Activated CD4-positive, alpha-beta T cell treated with anti-CD3 and anti-CD28 coated beads, Interleukin-2, amount 50 U/mL, for 1 hour (primary cell): ENCODE measurements around the gene ZKSCAN1.

Experiments
- DNase-seq: peaks from one replicate; pipeline ENCODE4 v3.0.0-alpha.2; 2020

ZKSCAN1 gene

DNA sequence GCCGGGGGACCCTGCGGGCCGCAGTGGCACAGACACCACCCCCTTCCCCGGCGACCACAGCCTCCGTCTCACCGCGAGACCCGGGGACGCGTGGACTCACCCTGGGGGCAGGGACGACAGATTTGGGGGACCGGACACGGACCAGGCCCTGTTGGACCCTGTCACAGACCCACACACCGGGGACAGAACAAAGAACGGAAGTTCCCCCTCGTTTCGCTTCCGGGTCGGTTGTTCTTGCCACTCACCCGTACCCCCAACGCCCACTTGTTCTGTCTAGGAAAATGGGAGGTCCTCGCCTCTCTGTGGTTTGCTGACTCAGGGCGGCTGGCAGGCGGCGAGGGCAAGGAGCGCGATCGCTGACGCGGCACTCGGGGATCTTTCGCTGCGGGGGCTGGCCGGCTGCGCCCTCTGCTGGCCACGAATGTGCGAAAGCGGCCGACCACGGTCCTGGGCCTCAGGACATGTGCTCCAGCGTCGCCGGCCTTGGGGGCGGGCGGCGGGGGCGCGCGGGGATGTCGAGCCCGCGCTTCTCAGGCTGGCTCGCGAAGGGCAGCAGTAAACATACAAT is 66.2 kb downstream of the ZKSCAN1 start, which contains the start of gene ZNF3:
Gene ZNF3 (minus strand): TSS at position 189 of the 568 bp plus-strand sequence. CDS start 4,366 bp downstream, outside the sequence.
- peak; percentile 95 for DNase-seq

- DNase-seq: no peak
Observed at GRCh38 chr7:100082978-100083377, 67.6 kb downstream of the ZKSCAN1 start.

DNA sequence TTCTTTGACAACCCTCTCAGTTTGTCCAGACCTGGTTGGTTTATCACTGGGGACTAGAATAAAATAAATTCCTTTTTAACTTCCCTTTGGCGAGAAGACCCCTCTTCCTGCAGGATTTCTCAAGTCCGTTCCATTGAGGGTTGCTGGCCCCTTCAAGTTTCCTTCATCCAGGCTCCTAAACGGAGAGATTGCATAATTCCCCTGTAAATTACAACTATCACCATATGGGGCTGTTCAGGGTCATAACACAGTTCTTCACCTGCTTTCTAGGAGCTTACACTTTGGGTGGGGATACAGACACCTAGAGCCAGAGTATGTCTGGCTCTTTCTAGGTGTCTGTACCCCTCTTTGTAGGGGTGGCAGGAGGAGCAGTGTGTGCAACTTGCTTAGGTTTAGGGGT is 70.1 kb downstream of the ZKSCAN1 start:
- no peak for DNase-seq

- no peak for DNase-seq
Observed at GRCh38 chr7:100087055-100087750, 71.8 kb downstream of the ZKSCAN1 start.

DNA sequence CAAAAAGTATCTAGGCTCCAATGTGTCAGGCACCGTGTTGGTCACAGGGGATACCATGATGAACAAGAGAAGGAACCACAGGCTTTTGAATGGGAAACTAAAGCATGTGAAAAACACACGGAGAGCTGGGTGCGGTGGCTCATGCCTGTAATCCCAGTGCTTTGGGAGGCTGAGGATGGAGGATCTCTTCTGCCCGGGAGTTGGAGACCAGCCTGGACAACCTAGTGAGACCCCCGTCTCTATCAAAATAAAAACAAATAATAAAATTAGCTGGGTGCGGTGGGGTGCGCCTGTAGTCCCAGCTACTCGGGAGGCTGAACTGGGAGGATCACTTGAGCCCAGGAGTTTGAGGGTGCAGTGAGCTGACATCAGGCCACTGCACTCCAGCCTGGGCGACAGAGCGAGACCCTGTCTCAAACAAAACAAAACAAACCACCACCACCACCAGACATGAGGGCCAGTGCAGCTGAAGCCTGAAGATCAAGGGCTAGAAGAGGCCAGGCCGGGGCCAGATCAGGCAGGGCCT is 72.8 kb downstream of the ZKSCAN1 start:
- DNase-seq: no peak

GRCh38 chr7:100088621-100089457 is 73.4 kb downstream of the ZKSCAN1 start, which contains the start of gene COPS6:
TSS of gene COPS6 (plus strand) at chr7:100088969. CDS start at chr7:100088991, 22 bp downstream.
- DNase-seq: peak; percentile 84

DNA sequence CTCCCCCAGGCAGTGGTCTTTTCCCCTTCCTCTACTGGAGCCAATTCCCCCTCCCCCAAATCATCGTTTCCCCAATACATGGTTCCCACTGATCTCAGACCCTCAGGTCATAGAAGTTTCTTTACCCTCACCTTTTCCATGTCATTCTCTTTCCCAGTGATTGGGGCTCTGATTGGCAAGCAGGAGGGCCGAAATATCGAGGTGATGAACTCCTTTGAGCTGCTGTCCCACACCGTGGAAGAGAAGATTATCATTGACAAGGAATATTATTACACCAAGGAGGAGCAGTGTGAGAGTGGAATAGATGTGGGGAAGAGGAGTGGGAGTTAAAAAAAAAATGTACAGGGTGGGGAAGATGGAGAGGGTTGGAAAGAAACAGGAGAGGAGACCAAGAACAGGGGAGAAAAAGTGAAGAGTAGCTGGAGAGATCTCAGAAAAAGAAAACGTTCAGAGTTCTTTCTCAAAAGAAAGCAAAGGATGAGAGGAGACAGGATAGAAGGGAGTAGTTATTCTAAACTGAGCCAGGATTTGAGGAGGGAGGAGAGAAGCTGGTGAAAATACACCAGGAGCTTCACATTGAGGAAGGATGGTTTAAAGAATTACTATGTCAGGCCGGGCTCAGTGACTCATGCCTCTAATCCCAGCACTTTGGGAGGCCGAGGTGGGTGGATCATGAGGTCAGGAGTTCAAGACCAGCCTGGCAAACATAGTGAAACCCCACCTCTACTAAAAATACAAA is 74.2 kb downstream of the ZKSCAN1 start:
- no peak for DNase-seq

GRCh38 chr7:100090527-100091410 is 75.4 kb downstream of the ZKSCAN1 start:
- DNase-seq: no peak
